Keratinocyte (primary cell): ENCODE data around the gene TRAIP. TPM values are rescaled to one million over a fixed set of nuclear protein-coding genes. Genes with fewer than 3 reads are reported as not detected.

Experiments
- DNase-seq: peaks from one replicate; pipeline ENCODE4 v3.0.0-alpha.2; 2011; ENCODE audit warnings: low read depth, missing footprints, low spot score
- FAIRE-seq: peaks from 2 replicates; lab custom pipeline; 2011; peaks lifted over from hg19 to GRCh38; lab: Jason Lieb, UNC
- H2AFZ ChIP-seq: 2 replicates; pipeline ENCODE4 v1.6.0; 2012; ENCODE audit warnings: low read length, control low read depth, inconsistent platforms; ENCODE audit not compliant: control insufficient read depth
- H3K27ac ChIP-seq: 2 replicates; pipeline ENCODE4 v1.5.1; 2011; ENCODE audit warnings: low read length; ENCODE audit not compliant: control insufficient read depth, insufficient read depth
- H3K27me3 ChIP-seq: 3 replicates; pipeline ENCODE4 v1.6.0; 2011; ENCODE audit warnings: low read length; ENCODE audit not compliant: control insufficient read depth, insufficient read depth; ENCODE audit errors: extremely low read depth
- H3K36me3 ChIP-seq, 2 experiments: 2 replicates in 1 of 2; 3 replicates in 1 of 2; pipeline ENCODE4 v1.5.1; 2011; ENCODE audit warnings: low read length in 2 of 2, mild to moderate bottlenecking in 1 of 2; ENCODE audit not compliant: control insufficient read depth in 2 of 2, insufficient read depth in 2 of 2; ENCODE audit errors: extremely low read depth in 1 of 2
- H3K4me1 ChIP-seq: 3 replicates; pipeline ENCODE4 v1.5.1; 2011; ENCODE audit warnings: low read length; ENCODE audit not compliant: control insufficient read depth, insufficient read depth; ENCODE audit errors: extremely low read depth
- H3K4me2 ChIP-seq: 3 replicates; pipeline ENCODE4 v1.6.0; 2011; ENCODE audit warnings: low read depth, low read length; ENCODE audit not compliant: control insufficient read depth, insufficient read depth; ENCODE audit errors: extremely low read depth
- H3K4me3 ChIP-seq, 3 experiments: fragments of 200-600 bp in 1 of 3; sonication (generic) in 1 of 3; 2 replicates in 2 of 3; 3 replicates in 1 of 3; pipeline ENCODE4 v1.5.1; 2011 to 2016; ENCODE audit warnings: low read length in 3 of 3, mild to moderate bottlenecking in 3 of 3, control low read depth in 2 of 3, inconsistent platforms in 1 of 3, low read depth in 1 of 3, mixed read lengths in 1 of 3, mixed run types in 1 of 3, moderate library complexity in 1 of 3; ENCODE audit not compliant: control insufficient read depth in 2 of 3, insufficient read depth in 2 of 3; ENCODE audit errors: extremely low read depth in 1 of 3
- H3K79me2 ChIP-seq: 2 replicates; pipeline ENCODE4 v1.6.0; 2012; ENCODE audit warnings: low read length; ENCODE audit not compliant: control insufficient read depth, insufficient read depth
- H3K9ac ChIP-seq: 3 replicates; pipeline ENCODE4 v1.6.0; 2011; ENCODE audit warnings: low read length; ENCODE audit not compliant: control insufficient read depth, insufficient read depth; ENCODE audit errors: extremely low read depth
- H3K9me1 ChIP-seq: 3 replicates; pipeline ENCODE4 v1.6.0; 2011; ENCODE audit warnings: low read length; ENCODE audit not compliant: control insufficient read depth, insufficient read depth; ENCODE audit errors: extremely low read depth
- H3K9me3 ChIP-seq: 2 replicates; pipeline ENCODE4 v1.5.1; 2012; ENCODE audit warnings: low read depth, low read length; ENCODE audit not compliant: control insufficient read depth
- H4K20me1 ChIP-seq: 3 replicates; pipeline ENCODE4 v1.6.0; 2011; ENCODE audit warnings: low read length; ENCODE audit not compliant: control insufficient read depth, insufficient read depth; ENCODE audit errors: extremely low read depth
- CTCF ChIP-seq, 3 experiments: IDR thresholded peaks in 1 of 3; conservative IDR thresholded peaks in 1 of 3; optimal IDR thresholded peaks in 1 of 3; 2 replicates in 2 of 3; 3 replicates in 1 of 3; pipeline versions ENCODE3 to v1.5.1; 2011; ENCODE audit warnings: low read length in 3 of 3, mild to moderate bottlenecking in 3 of 3, moderate library complexity in 2 of 3, control low read depth in 1 of 3, inconsistent platforms in 1 of 3; ENCODE audit not compliant: insufficient read depth in 2 of 3; ENCODE audit errors: extremely low read depth in 1 of 3
- EZH2 ChIP-seq: IDR thresholded peaks from one replicate; pipeline ENCODE4 v1.6.1; 2012; ENCODE audit warnings: inconsistent platforms, mild to moderate bottlenecking, low read length, moderate library complexity
- dilution Hi-C: fragments of 300-500 bp; cut with MboI; formaldehyde crosslinking; loops from one replicate; pipeline ENCODE4 v1.7.0; 2020; ENCODE audit warnings: low sequenced_read_pairs; ENCODE audit not compliant: extremely low pct_ligation_motif_present
- polyA plus RNA-seq, 5 experiments: library from polyadenylated mRNA; depleted of rRNA in 3 of 5; stranded (reverse) in 3 of 5; stranded (forward) in 1 of 5; unstranded in 1 of 5; fragments of >200 nt; gene quantifications; 1 replicate in 1 of 5; 2 replicates in 3 of 5; 3 replicates in 1 of 5; pipeline versions ENCODE4 v1.2.1 to v1.2.3, GENCODE V29; 2011 to 2012; ENCODE audit warnings: missing spikeins in 2 of 5, low read depth in 1 of 5, low replicate concordance in 1 of 5

The TRAIP gene
- polyA plus RNA-seq, 1 donor (not counting 4 experiments of a cell fraction or from before 2014, with no cell fraction given) = 5.8 TPM

- peaks cover 67% of the 10 kb centered on the region for H3K27me3 ChIP-seq
- dilution Hi-C loops = loop anchor here (25.0 kb wide), 2 partner anchors 95 to 130 kb away; no protein-coding TSS in a partner anchor
- H3K9me1 ChIP-seq = no peaks in the 10 kb centered on the region
- no peak overlapping the region for H3K4me2 ChIP-seq
- no peak for DNase-seq
- H4K20me1 ChIP-seq = peaks cover 4% of the 10 kb centered on the region
- no peaks in the 10 kb centered on the region for H3K9me3 ChIP-seq
- TF ChIP-seq EZH2 (no peak), CTCF (optimal IDR thresholded peaks at IDR 0.05 in 1 of 3, IDR thresholded peaks at IDR 0.05 in 1 of 3, conservative IDR thresholded peaks at IDR 0.05 in 1 of 3; ENCODE audit: extremely low read depth in 1 of 3, insufficient read depth in 2 of 3, low read length in 3 of 3) (no peak)
- no peaks in the 10 kb centered on the region for H3K36me3 ChIP-seq
- H3K4me1 ChIP-seq = no peaks in the 10 kb centered on the region
- no peak overlapping the region for H3K27ac ChIP-seq
- H3K9ac ChIP-seq = no peak overlapping the region
- H3K4me3 ChIP-seq = no peak overlapping the region
- no peak overlapping the region for H2AFZ ChIP-seq
- H3K79me2 ChIP-seq = no peaks in the 10 kb centered on the region
- FAIRE-seq = no peak
Measured at GRCh38 chr3:49867400-49867799, 11.0 kb upstream of the TRAIP start.

GRCh38 chr3:49865198-49865784 lies 8.9 kb upstream of the TRAIP start:
- Histone ChIP-seq H3K9me1 (no peaks in the 10 kb centered on the region), H3K9me3 (no peaks in the 10 kb centered on the region), H3K27me3 (peaks cover 58% of the 10 kb centered on the region), H3K4me1 (no peaks in the 10 kb centered on the region), H4K20me1 (peaks cover 4% of the 10 kb centered on the region), H3K4me3 (no peak overlapping the region), H3K9ac (no peak overlapping the region), H2AFZ (no peak overlapping the region), H3K79me2 (no peaks in the 10 kb centered on the region), H3K27ac (no peak overlapping the region), H3K4me2 (no peak overlapping the region), H3K36me3 (no peaks in the 10 kb centered on the region)
- FAIRE-seq (no peak), DNase-seq (no peak)
- dilution Hi-C loops = loop anchor here (25.0 kb wide), 2 partner anchors 97 to 128 kb away; no protein-coding TSS in a partner anchor
- TF ChIP-seq CTCF (optimal IDR thresholded peaks at IDR 0.05 in 1 of 3, IDR thresholded peaks at IDR 0.05 in 1 of 3, conservative IDR thresholded peaks at IDR 0.05 in 1 of 3; ENCODE audit: extremely low read depth in 1 of 3, insufficient read depth in 2 of 3, low read length in 3 of 3) (no peak), EZH2 (no peak)
